ENCODE measurements around the gene POMT1.

The POMT1 gene

DNA sequence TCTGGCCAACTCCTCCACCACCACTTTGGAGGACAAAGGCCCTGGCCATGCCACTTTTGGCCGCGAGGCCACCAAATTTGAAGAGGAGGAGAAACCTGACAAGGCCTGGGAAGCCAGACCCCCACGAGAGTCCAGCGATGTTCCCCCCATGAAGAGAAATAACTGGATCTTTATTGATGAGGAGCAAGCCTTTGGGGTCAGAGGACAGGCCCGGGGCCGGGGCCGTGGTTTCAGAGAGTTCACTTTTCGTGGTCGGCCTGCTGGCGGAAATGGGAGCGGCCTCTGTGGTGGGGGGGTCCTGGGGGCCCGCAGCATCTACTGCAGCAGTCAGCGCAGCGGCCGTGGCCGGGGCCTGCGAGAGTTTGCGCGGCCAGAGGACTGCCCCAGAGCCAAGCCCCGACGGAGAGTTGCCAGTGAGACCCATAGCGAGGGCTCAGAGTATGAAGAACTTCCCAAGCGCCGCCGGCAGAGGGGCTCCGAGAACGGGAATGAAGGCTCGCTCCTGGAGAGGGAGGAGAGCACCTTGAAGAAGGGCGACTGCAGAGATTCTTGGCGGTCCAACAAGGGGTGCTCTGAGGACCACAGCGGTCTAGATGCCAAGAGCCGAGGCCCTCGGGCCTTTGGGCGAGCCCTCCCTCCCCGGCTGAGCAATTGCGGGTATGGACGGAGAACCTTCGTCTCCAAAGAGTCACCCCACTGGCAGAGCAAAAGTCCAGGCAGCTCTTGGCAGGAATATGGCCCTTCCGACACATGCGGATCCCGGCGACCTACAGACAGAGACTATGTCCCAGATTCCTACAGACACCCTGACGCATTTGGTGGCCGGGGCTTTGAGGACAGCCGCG lies 27.4 kb upstream of the POMT1 start:
- Histone ChIP-seq H3K36me3 (peaks cover 94% of the 10 kb centered on the region), H3K27ac (no peak overlapping the region), H3K4me3 (ENCODE audit: low read depth in 1 of 2, low read length in 1 of 2) (no peak overlapping the region), H3K4me1 (ENCODE audit: control insufficient read depth in 1 of 2, insufficient read depth in 1 of 2, low read depth in 1 of 2, low read length in 1 of 2) (no peaks in the 10 kb centered on the region), H3K9me3 (no peaks in the 10 kb centered on the region), H3K27me3 (no peaks in the 10 kb centered on the region)
- TF ChIP-seq, protein P1, sequence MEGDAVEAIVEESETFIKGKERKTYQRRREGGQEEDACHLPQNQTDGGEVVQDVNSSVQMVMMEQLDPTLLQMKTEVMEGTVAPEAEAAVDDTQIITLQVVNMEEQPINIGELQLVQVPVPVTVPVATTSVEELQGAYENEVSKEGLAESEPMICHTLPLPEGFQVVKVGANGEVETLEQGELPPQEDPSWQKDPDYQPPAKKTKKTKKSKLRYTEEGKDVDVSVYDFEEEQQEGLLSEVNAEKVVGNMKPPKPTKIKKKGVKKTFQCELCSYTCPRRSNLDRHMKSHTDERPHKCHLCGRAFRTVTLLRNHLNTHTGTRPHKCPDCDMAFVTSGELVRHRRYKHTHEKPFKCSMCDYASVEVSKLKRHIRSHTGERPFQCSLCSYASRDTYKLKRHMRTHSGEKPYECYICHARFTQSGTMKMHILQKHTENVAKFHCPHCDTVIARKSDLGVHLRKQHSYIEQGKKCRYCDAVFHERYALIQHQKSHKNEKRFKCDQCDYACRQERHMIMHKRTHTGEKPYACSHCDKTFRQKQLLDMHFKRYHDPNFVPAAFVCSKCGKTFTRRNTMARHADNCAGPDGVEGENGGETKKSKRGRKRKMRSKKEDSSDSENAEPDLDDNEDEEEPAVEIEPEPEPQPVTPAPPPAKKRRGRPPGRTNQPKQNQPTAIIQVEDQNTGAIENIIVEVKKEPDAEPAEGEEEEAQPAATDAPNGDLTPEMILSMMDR (IDR thresholded peaks at IDR 0.05) = no peak

DNA sequence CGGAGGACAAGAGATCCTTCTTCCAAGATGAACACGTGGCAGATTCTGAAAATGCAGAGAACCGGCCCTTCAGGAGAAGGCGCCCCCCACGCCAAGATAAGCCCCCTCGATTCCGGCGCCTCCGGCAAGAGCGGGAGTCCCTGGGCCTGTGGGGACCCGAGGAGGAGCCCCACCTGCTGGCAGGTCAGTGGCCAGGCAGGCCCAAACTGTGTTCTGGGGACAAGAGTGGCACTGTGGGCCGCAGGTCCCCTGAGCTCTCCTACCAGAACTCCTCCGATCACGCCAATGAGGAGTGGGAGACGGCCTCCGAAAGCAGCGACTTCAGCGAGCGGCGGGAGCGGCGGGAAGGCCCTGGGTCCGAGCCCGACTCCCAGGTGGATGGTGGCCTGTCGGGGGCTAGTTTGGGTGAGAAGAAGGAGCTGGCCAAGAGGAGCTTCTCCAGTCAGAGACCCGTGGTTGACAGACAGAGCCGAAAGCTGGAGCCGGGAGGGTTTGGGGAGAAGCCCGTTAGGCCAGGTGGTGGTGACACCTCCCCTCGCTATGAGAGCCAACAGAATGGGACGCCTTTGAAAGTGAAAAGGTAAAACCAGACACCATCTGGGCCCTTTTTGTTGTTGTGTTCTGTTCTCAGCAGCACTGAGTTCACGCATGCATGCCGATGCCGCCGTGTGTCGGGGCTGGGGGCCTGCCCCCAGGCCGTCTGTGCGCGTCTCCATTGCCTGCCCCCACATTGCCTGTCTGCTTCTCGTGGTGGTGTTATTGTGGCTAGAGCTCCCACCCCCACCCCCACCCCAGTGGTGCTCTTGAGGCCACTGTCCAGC lies 26.6 kb upstream of the POMT1 start:
- H3K27ac ChIP-seq = no peak overlapping the region
- no peak overlapping the region for H3K4me3 ChIP-seq (ENCODE audit: low read depth in 1 of 2, low read length in 1 of 2)
- TF ChIP-seq, protein P1 (IDR thresholded peaks at IDR 0.05) = no peak
- H3K36me3 ChIP-seq = peaks cover 91% of the 10 kb centered on the region
- no peaks in the 10 kb centered on the region for H3K4me1 ChIP-seq (ENCODE audit: control insufficient read depth in 1 of 2, insufficient read depth in 1 of 2, low read depth in 1 of 2, low read length in 1 of 2)
- no peaks in the 10 kb centered on the region for H3K27me3 ChIP-seq
- H3K9me3 ChIP-seq = no peaks in the 10 kb centered on the region

DNA sequence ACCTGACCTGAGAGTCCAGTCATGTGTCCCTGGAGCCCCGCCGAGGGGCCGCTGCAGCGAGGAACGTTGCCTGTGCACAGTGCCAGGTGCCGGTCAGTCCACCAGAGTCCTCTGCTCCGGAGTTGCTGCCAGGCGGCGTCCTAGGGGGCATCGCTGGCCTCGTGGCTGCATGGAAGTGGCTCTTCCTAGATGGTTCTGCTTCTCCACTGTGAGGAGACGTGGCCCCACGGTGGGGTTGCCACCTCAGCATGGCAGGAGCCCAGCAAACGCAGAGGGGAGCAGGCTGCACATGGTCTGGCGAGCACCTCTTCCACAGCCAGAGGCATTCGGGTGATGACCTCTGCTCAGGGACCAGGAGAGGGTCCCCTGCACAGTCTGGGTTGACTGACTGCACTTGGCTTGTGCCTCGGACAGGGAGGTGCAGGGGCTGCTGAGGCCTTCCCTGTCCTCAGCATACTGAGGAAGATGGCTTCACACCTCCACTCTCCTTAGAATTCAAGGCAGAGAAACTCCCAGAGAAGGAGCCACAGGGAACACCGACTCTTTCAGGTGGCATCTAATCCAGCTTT lies 25.9 kb upstream of the POMT1 start:
- H3K9me3 ChIP-seq = no peaks in the 10 kb centered on the region
- H3K36me3 ChIP-seq = peaks cover 91% of the 10 kb centered on the region
- H3K27me3 ChIP-seq = no peaks in the 10 kb centered on the region
- TF ChIP-seq, protein P1 (IDR thresholded peaks at IDR 0.05) = no peak
- H3K27ac ChIP-seq = no peak overlapping the region
- no peak overlapping the region for H3K4me3 ChIP-seq (ENCODE audit: low read depth in 1 of 2, low read length in 1 of 2)
- no peaks in the 10 kb centered on the region for H3K4me1 ChIP-seq (ENCODE audit: control insufficient read depth in 1 of 2, insufficient read depth in 1 of 2, low read depth in 1 of 2, low read length in 1 of 2)

DNA sequence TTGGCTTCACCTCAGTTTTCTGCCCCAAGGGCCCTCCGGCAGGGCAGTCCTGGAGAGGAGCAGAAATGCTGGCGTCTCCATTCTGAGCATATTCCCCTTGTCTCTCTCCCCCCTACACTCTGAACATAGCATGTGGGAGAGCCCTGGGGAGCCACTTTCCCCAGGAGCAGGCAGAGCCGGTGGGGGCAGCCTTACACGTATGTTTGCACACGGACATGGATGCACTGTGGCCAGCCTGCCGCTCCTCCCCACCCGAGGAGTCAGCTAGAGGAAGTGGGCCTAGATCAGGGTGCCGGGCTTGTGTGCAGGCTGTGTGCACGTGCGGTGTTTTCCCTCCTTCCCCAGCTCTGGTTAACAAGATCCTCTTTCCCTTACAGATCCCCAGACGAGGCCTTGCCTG lies 25.4 kb upstream of the POMT1 start:
- H3K9me3 ChIP-seq = no peaks in the 10 kb centered on the region
- no peak overlapping the region for H3K27ac ChIP-seq
- H3K4me1 ChIP-seq (ENCODE audit: control insufficient read depth in 1 of 2, insufficient read depth in 1 of 2, low read depth in 1 of 2, low read length in 1 of 2) = no peaks in the 10 kb centered on the region
- TF ChIP-seq, protein P1 (IDR thresholded peaks at IDR 0.05) = no peak
- no peaks in the 10 kb centered on the region for H3K27me3 ChIP-seq
- H3K36me3 ChIP-seq = peaks cover 96% of the 10 kb centered on the region
- H3K4me3 ChIP-seq (ENCODE audit: low read depth in 1 of 2, low read length in 1 of 2) = no peak overlapping the region

DNA sequence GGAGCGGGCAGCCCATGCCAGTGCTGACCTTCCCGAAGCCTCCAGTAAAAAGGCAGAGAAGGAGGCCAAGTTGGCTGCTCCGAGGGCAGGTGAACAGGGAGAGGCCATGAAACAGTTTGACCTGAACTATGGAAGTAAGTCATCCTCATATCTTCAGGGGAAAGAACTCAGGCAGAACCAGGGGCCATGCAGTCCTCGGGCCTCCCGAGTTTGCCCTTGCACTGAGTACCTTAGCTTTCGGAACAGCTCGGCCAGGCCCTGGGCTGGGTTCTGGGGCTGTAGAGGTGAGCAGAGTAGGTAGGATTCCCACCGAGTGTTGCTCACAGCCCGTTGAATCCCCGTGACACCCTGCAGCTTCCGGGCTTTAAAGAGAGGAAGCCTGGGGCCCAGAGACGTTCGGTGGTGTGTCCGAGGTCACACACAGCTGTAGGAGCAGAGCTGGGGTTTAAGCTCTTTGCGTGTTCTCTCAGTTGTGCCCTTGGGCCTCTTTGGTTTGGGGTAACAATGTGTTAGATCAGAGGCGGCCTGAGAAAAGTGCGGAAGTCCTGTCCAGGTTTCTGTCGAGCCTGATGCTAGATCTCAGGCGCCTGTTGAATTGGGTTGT lies 24.8 kb upstream of the POMT1 start:
- Histone ChIP-seq H3K36me3 (peaks cover 96% of the 10 kb centered on the region), H3K27ac (no peak overlapping the region), H3K4me1 (ENCODE audit: control insufficient read depth in 1 of 2, insufficient read depth in 1 of 2, low read depth in 1 of 2, low read length in 1 of 2) (no peaks in the 10 kb centered on the region), H3K4me3 (ENCODE audit: low read depth in 1 of 2, low read length in 1 of 2) (no peak overlapping the region), H3K27me3 (no peaks in the 10 kb centered on the region), H3K9me3 (no peaks in the 10 kb centered on the region)
- TF ChIP-seq, protein P1 (IDR thresholded peaks at IDR 0.05) = no peak

All from neutrophil (primary cell).